OCI-LY1 (cell line): Measurements from ENCODE around the gene WFDC1.

Experiments used
- H2AFZ ChIP-seq: fragments of 200-600 bp; sonication (generic), shearing (Covaris generic); 2 replicates; pipeline ENCODE4 v1.6.0; 2014; ENCODE audit warnings: antibody characterized with exemption, mild to moderate bottlenecking, low read length
- H3F3A ChIP-seq: fragments of 200-600 bp; sonication (generic), shearing (Covaris generic); 2 replicates; pipeline ENCODE4 v1.6.0; 2014; ENCODE audit warnings: mild to moderate bottlenecking, antibody characterized with exemption, low read length, moderate library complexity; ENCODE audit not compliant: insufficient read depth
- H3K27ac ChIP-seq: fragments of 200-600 bp; sonication (generic); 2 replicates; pipeline ENCODE4 v1.5.1; 2014; ENCODE audit warnings: low read length, mixed run types, mild to moderate bottlenecking, low read depth; ENCODE audit not compliant: poor library complexity, severe bottlenecking
- H3K27me3 ChIP-seq: fragments of 200-600 bp; sonication (generic); 2 replicates; pipeline ENCODE4 v1.6.0; 2014; ENCODE audit warnings: antibody characterized with exemption, mild to moderate bottlenecking, low read length, moderate library complexity; ENCODE audit not compliant: insufficient read depth
- H3K36me3 ChIP-seq: fragments of 200-600 bp; sonication (generic); 2 replicates; pipeline ENCODE4 v1.6.1; 2014; ENCODE audit warnings: mild to moderate bottlenecking, antibody characterized with exemption, low read length, moderate library complexity, mixed read lengths; ENCODE audit not compliant: insufficient read depth
- H3K4me1 ChIP-seq: fragments of 200-600 bp; sonication (generic); 2 replicates; pipeline ENCODE4 v1.5.1; 2014; ENCODE audit warnings: mild to moderate bottlenecking, low read length, moderate library complexity; ENCODE audit not compliant: insufficient read depth, severe bottlenecking
- H3K4me2 ChIP-seq: fragments of 200-600 bp; sonication (generic), shearing (Covaris generic); 2 replicates; pipeline ENCODE4 v1.6.1; 2014; ENCODE audit warnings: low read length
- H3K4me3 ChIP-seq: fragments of 200-600 bp; sonication (generic); 2 replicates; pipeline ENCODE4 v1.5.1; 2014; ENCODE audit warnings: low read length, low read depth, mild to moderate bottlenecking, mixed read lengths; ENCODE audit not compliant: poor library complexity, severe bottlenecking
- H3K79me2 ChIP-seq: fragments of 200-600 bp; shearing (Covaris generic); 2 replicates; pipeline ENCODE4 v1.6.1; 2016; ENCODE audit warnings: mixed run types, low read length, mixed read lengths; ENCODE audit not compliant: insufficient read depth
- H3K9ac ChIP-seq: fragments of 200-600 bp; sonication (generic), shearing (Covaris generic); 2 replicates; pipeline ENCODE4 v1.6.1; 2014; ENCODE audit warnings: mild to moderate bottlenecking, low read length, mixed read lengths
- H3K9me2 ChIP-seq: fragments of 200-600 bp; sonication (generic), shearing (Covaris generic); 2 replicates; pipeline ENCODE4 v1.6.1; 2014; ENCODE audit warnings: low read depth, mild to moderate bottlenecking, low read length, mixed read lengths
- H3K9me3 ChIP-seq: fragments of 200-600 bp; shearing (Covaris generic); 2 replicates; pipeline ENCODE4 v1.6.1; 2014; ENCODE audit warnings: low read length, mixed read lengths
- H4K20me1 ChIP-seq: fragments of 200-600 bp; sonication (generic), shearing (Covaris generic); 2 replicates; pipeline ENCODE4 v1.6.0; 2016; ENCODE audit warnings: mild to moderate bottlenecking, low read length; ENCODE audit not compliant: insufficient read depth
- CTCF ChIP-seq: fragments of 200-600 bp; sonication (generic), shearing (Covaris generic); IDR thresholded peaks from 2 replicates; pipeline ENCODE4 v1.5.1; 2017; ENCODE audit warnings: mild to moderate bottlenecking, antibody characterized with exemption, low read length, moderate library complexity, mixed read lengths
- EZH2 ChIP-seq: fragments of 200-600 bp; sonication (generic), shearing (Covaris generic); IDR thresholded peaks from 2 replicates; pipeline ENCODE4 v1.8.0; 2017; ENCODE audit warnings: borderline replicate concordance, mixed run types, mild to moderate bottlenecking, antibody characterized with exemption, low read length, moderate library complexity, mixed read lengths

Gene WFDC1

DNA sequence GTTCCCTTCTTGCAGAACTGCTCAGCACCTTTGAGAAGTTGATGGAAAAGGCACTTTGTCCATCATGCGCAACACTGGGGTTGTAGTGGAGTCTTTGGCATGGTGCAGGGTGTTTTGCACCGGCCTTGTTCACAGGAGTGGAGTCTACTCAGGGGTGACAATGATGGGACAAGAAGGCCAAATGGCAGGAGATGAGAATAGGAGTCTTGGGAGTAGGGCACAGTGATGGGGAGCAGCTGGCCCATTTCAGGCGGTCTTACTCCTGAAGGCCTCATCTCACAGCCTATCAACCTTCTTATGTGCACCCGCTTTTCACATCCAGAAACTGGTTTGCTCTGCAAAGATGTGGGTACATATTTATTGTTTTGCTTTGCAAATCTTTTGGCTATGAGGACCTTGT, 41.5 kb upstream of the WFDC1 start:
- Histone ChIP-seq H3F3A (no peaks in the 10 kb centered on the region), H3K9me3 (no peaks in the 10 kb centered on the region), H3K4me1 (no peaks in the 10 kb centered on the region), H3K27me3 (peaks cover 9% of the 10 kb centered on the region; the same call in 1 of the 2 replicates), H2AFZ (no peak overlapping the region), H3K4me2 (no peak overlapping the region), H3K79me2 (no peaks in the 10 kb centered on the region), H3K27ac (no peak overlapping the region), H3K9ac (no peak overlapping the region), H3K4me3 (no peak overlapping the region), H4K20me1 (no peaks in the 10 kb centered on the region), H3K9me2 (no peaks in the 10 kb centered on the region), H3K36me3 (no peaks in the 10 kb centered on the region)
- TF ChIP-seq CTCF (no peak), EZH2 (no peak)

- Histone ChIP-seq H3K36me3 (no peaks in the 10 kb centered on the region), H3K9ac (no peak overlapping the region), H3K9me2 (no peaks in the 10 kb centered on the region), H3K4me3 (no peak overlapping the region), H2AFZ (no peak overlapping the region), H4K20me1 (no peaks in the 10 kb centered on the region), H3K79me2 (no peaks in the 10 kb centered on the region), H3K4me2 (no peak overlapping the region), H3K27ac (no peak overlapping the region), H3K27me3 (peaks cover 9% of the 10 kb centered on the region; the same call in 1 of the 2 replicates), H3F3A (no peaks in the 10 kb centered on the region), H3K9me3 (no peaks in the 10 kb centered on the region), H3K4me1 (no peaks in the 10 kb centered on the region)
- no peak for TF ChIP-seq EZH2
- TF ChIP-seq CTCF: no peak
Measured at GRCh38 chr16:84254062-84254461, 40.6 kb upstream of the WFDC1 start.

DNA sequence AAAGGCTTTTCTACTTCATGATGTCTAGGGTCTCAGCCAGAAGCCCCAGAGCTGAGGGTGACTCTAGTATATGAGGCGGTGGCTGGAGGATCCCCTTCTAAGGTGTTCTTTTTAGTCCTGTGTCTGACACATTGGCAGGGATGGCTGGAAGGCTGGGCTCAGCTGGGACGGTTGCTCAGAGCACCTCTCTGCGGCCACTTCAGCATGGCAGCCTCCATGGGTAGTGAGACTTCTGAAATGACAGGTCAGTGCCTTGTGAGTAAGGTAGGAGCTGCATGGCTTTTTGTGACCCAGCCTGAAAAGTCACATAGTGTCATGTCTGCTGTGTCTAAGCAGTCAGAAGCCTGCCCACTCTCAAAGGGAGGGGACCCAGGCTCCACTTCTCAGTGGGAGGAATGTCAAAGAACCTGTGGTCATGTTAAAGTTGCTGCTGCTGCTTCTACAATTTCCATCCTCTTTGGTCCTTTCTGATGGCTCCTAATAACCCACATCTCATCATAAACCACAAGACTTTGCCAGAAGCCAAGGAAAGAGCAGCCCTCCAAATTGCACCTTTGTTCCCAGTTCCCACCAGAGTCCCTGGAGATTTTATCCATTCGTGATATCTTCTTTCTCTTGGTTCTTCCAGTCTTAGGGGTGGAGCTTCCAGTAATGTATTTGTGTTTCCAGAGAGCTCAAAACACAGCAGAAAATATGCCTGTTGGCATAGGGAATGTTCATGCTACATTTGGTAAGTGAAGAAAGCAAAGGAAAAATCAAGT, 39.4 kb upstream of the WFDC1 start:
- Histone ChIP-seq H3K79me2 (no peaks in the 10 kb centered on the region), H3K27ac (no peak overlapping the region), H3K9ac (no peak overlapping the region), H3K9me2 (no peaks in the 10 kb centered on the region), H3F3A (no peaks in the 10 kb centered on the region), H3K27me3 (peaks cover 9% of the 10 kb centered on the region; the same call in 1 of the 2 replicates), H3K36me3 (no peaks in the 10 kb centered on the region), H3K4me2 (no peak overlapping the region), H2AFZ (no peak overlapping the region), H3K4me3 (no peak overlapping the region), H4K20me1 (no peaks in the 10 kb centered on the region), H3K4me1 (no peaks in the 10 kb centered on the region), H3K9me3 (no peaks in the 10 kb centered on the region)
- TF ChIP-seq CTCF (no peak), EZH2 (no peak)
